SK-N-SH treated with all-trans-retinoic acid at 6 μM for 48 hours (cell line): Measurements from ENCODE around the gene MT1X.

Source experiments
- ATAC-seq: fragments of 200-7000 bp; cut with Tn5 transposase; 3 replicates; pipeline ENCODE4 v1.9.1; 2020; ENCODE audit warnings: mild to moderate bottlenecking, moderate library complexity
- ARNTL ChIP-seq: fragments of 450-650 bp; formaldehyde crosslinking; IDR thresholded peaks from 2 replicates; pipeline ENCODE4 v1.5.0; 2020; ENCODE audit warnings: low read depth, mild to moderate bottlenecking, moderate library complexity, borderline replicate concordance
- BACH2 ChIP-seq: fragments of 250-450 bp; sonication (Bioruptor Pico); IDR thresholded peaks from 2 replicates; pipeline ENCODE4 v1.9.0; 2021; ENCODE audit warnings: mild to moderate bottlenecking, borderline replicate concordance
- CREB5 ChIP-seq: fragments of 250-450 bp; sonication (Bioruptor Pico); IDR thresholded peaks from 2 replicates; pipeline ENCODE4 v1.5.1; 2020; ENCODE audit warnings: low read depth, mild to moderate bottlenecking, moderate library complexity
- CSRNP3 ChIP-seq: fragments of 250-450 bp; sonication (Bioruptor Pico); IDR thresholded peaks from 2 replicates; pipeline ENCODE4 v1.5.1; 2021; ENCODE audit warnings: mild to moderate bottlenecking, moderate library complexity
- ESRRG ChIP-seq: fragments of 250-450 bp; sonication (Bioruptor Pico); IDR thresholded peaks from 2 replicates; pipeline ENCODE4 v1.6.1; 2021; ENCODE audit warnings: mild to moderate bottlenecking
- GLIS3 ChIP-seq: fragments of 250-450 bp; sonication (Bioruptor Pico); IDR thresholded peaks from 2 replicates; pipeline ENCODE4 v1.5.0; 2020; ENCODE audit warnings: mild to moderate bottlenecking, moderate library complexity
- ISL1 ChIP-seq: fragments of 250-450 bp; sonication (Bioruptor Pico); IDR thresholded peaks from 2 replicates; pipeline ENCODE4 v2.1.2; 2022; ENCODE audit warnings: mild to moderate bottlenecking, moderate library complexity
- OSR1 ChIP-seq: fragments of 250-450 bp; sonication (Bioruptor Pico); IDR thresholded peaks from 2 replicates; pipeline ENCODE4 v1.8.0; 2022; ENCODE audit warnings: moderate library complexity, mild to moderate bottlenecking, inconsistent platforms
- PATZ1 ChIP-seq: fragments of 250-450 bp; sonication (Bioruptor Pico); IDR thresholded peaks from 2 replicates; pipeline ENCODE4 v1.8.0; 2020; ENCODE audit warnings: mild to moderate bottlenecking, moderate library complexity, borderline replicate concordance
- POU6F1 ChIP-seq: fragments of 250-450 bp; sonication (Bioruptor Pico); IDR thresholded peaks from 2 replicates; pipeline ENCODE4 v1.8.0; 2021; ENCODE audit warnings: low read depth, mild to moderate bottlenecking, moderate library complexity, borderline replicate concordance
- RARB ChIP-seq: fragments of 250-450 bp; sonication (Bioruptor Pico); IDR thresholded peaks from 2 replicates; pipeline ENCODE4 v1.8.0; 2021; ENCODE audit warnings: mild to moderate bottlenecking, moderate library complexity
- SNAI2 ChIP-seq: fragments of 250-450 bp; sonication (Bioruptor Pico); IDR thresholded peaks from 2 replicates; pipeline ENCODE4 v1.5.0; 2020; ENCODE audit warnings: mild to moderate bottlenecking, moderate library complexity
- TCF4 ChIP-seq: fragments of 250-450 bp; sonication (Bioruptor Pico); IDR thresholded peaks from 2 replicates; pipeline ENCODE4 v1.8.0; 2021; ENCODE audit warnings: mild to moderate bottlenecking, moderate library complexity, borderline replicate concordance
- TOX ChIP-seq: fragments of 250-450 bp; sonication (Bioruptor Pico); IDR thresholded peaks from 2 replicates; pipeline ENCODE4 v1.8.0; 2021; ENCODE audit warnings: mild to moderate bottlenecking, moderate library complexity, borderline replicate concordance
- TSHZ2 ChIP-seq: fragments of 250-450 bp; sonication (Bioruptor Pico); IDR thresholded peaks from 2 replicates; pipeline ENCODE4 v1.5.0; 2020; ENCODE audit warnings: mild to moderate bottlenecking, moderate library complexity
- ZC3H10 ChIP-seq: fragments of 250-450 bp; sonication (Bioruptor Pico); IDR thresholded peaks from 2 replicates; pipeline ENCODE4 v1.5.1; 2021; ENCODE audit warnings: mild to moderate bottlenecking, moderate library complexity
- ZFP30 ChIP-seq: fragments of 450-650 bp; formaldehyde crosslinking; IDR thresholded peaks from 2 replicates; pipeline ENCODE4 v1.5.0; 2022; ENCODE audit warnings: mild to moderate bottlenecking, moderate library complexity
- ZNF565 ChIP-seq: fragments of 450-650 bp; formaldehyde crosslinking; conservative IDR thresholded peaks from 2 replicates; pipeline ENCODE4 v1.5.0; 2020; ENCODE audit warnings: low read depth, mild to moderate bottlenecking, moderate library complexity
- ZNF70 ChIP-seq: fragments of 450-650 bp; formaldehyde crosslinking; IDR thresholded peaks from 2 replicates; pipeline ENCODE4 v1.5.0; 2020; ENCODE audit warnings: mild to moderate bottlenecking, moderate library complexity
- ZNF8 ChIP-seq: fragments of 450-650 bp; formaldehyde crosslinking; IDR thresholded peaks from 2 replicates; pipeline ENCODE4 v1.5.0; 2020; ENCODE audit warnings: mild to moderate bottlenecking, moderate library complexity

MT1X gene

GRCh38 chr16:56643080-56643778 is 39.0 kb upstream of the MT1X start:
- ATAC-seq, result peak; percentile 68
- no peak for TF ChIP-seq ZNF8 (CRISPR knock-in tag)
- TF ChIP-seq OSR1 (CRISPR knock-in tag), result no peak
- no peak for TF ChIP-seq CREB5 (CRISPR knock-in tag)
- TF ChIP-seq CSRNP3 (CRISPR knock-in tag), result no peak
- no peak for TF ChIP-seq TCF4 (CRISPR knock-in tag)
- no peak for TF ChIP-seq ZNF70 (CRISPR knock-in tag)
- TF ChIP-seq TOX, result no peak
- no peak for TF ChIP-seq ISL1 (CRISPR knock-in tag)
- TF ChIP-seq POU6F1 (CRISPR knock-in tag), result no peak
- TF ChIP-seq RARB, result no peak
- no peak for TF ChIP-seq ZFP30 (CRISPR knock-in tag)
- no peak for TF ChIP-seq TSHZ2 (CRISPR knock-in tag)
- no peak for TF ChIP-seq PATZ1
- TF ChIP-seq ZC3H10 (CRISPR knock-in tag), result no peak
- TF ChIP-seq SNAI2 (CRISPR knock-in tag), result no peak
- no peak for TF ChIP-seq ARNTL
- no peak for TF ChIP-seq ZNF565 (CRISPR knock-in tag)

- no peak for ATAC-seq
- TF ChIP-seq ISL1 (CRISPR knock-in tag) (no peak), BACH2 (CRISPR knock-in tag) (no peak), PATZ1 (no peak), GLIS3 (CRISPR knock-in tag) (no peak), TCF4 (CRISPR knock-in tag) (no peak), ZFP30 (CRISPR knock-in tag) (no peak), ESRRG (CRISPR knock-in tag) (no peak), TSHZ2 (CRISPR knock-in tag) (no peak)
- TF ChIP-seq, all 23 proteins: peak for 0
Measured at GRCh38 chr16:56643833-56644232, 38.4 kb upstream of the MT1X start.
